ENCODE results near the gene FGF13. TPM values are rescaled to one million over a fixed set of nuclear protein-coding genes. Genes with fewer than 3 reads are reported as not detected.
A peak's percentile ranks its signal among the peaks of the same experiment; 100 is the strongest.

The FGF13 gene
- total RNA-seq = 1.9 and 2.3 TPM in 2 replicates

DNA sequence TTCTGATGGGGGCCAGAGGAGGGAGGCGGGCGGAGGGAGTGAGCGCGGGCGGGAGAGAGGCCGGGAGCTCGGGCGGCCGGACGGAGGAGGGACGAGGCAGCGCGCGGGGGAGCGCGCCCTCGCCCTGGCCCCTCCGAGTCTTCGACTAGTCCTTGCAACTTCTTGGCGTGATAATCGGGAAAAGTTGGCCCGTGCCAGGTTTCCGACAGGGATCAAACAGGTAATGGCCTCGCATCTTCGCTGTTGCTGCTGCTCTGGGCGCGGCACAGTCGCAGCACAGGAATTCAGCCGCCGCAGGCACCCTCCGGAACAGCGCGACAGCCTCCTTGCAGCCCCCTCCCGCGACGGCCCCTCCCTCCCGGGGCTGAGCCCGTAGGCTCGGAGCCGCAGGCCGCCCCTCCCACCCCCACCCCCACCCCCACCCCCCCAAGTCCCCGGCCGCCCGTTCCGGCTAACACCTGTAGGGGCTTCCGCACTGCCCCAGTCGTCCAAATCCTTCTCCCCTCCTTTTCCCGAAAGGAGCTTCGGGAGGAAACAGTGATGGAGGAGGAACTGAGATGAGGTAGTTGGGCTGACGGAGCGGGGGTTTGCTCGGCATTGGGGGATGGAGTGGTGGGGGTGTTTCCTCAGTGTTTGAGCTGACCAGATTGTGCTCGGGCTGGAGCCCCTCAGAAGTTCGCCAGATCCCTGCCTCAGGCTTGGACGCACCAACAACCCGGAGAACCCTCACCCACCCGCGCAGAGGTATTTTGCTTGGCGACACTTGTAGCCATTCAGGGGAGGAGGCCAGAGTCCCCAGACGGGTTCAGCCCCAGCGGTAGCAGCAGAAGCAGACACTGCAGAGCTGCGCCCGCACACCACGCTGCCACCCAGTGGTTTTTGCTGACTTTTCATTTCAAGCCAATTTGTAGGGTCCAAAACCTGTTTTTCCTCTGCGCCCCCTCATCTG lies at the start of gene FGF13:
Gene FGF13, minus strand, starts transcription at position 319 of the 949 bp plus-strand sequence. CDS start 714 bp downstream, outside the sequence.

Small RNA genes within 50 kb of the gene (small RNA-seq; reads per million reads assigned to genes)
- not detected for gene AL031386.1
- gene MIR504 = 0.55 reads per million, percentile 2 among the genes with 10 or more reads in this experiment
